Ovary (tissue), 9 donors: ENCODE data around the gene PARP9. TPM values are rescaled to one million over a fixed set of nuclear protein-coding genes. Genes with fewer than 3 reads are reported as not detected.
A peak's percentile ranks its signal among the peaks of the same experiment; 100 is the strongest.
"Not testable (repeated sequence)": the region's sequence is repeated elsewhere in the genome, so short reads cannot be mapped to it uniquely, and the experiment has no call there.

Experiments
- DNase-seq, 5 donors: peaks; one replicate each; pipeline ENCODE4 v3.0.0-alpha.2; 2019 to 2020
- H3K27ac ChIP-seq, 2 donors: fragments of 200-600 bp; one replicate each; pipeline versions ENCODE4 v1.5.1 to v1.8.0; 2019 to 2022
- H3K27me3 ChIP-seq: fragments of 200-600 bp; one replicate; pipeline ENCODE4 v1.8.0; 2022
- H3K36me3 ChIP-seq: fragments of 200-600 bp; sonication (generic); one replicate; pipeline ENCODE4 v1.5.1; 2019
- H3K4me1 ChIP-seq: one replicate; pipeline ENCODE4 v1.8.1; 2013; ENCODE audit warnings: mild to moderate bottlenecking, moderate library complexity; ENCODE audit not compliant: insufficient read depth
- H3K4me3 ChIP-seq: fragments of 200-600 bp; sonication (generic); one replicate; pipeline ENCODE4 v1.5.1; 2017
- H3K9me3 ChIP-seq, 2 donors: fragments of 200-600 bp in 1 of 2; sonication (generic) in 1 of 2; one replicate each; pipeline versions ENCODE4 v1.5.1 to v1.8.1; 2013 to 2019; ENCODE audit warnings: mild to moderate bottlenecking in 1 of 2, moderate library complexity in 1 of 2
- EP300 ChIP-seq: sonication (generic); formaldehyde crosslinking; IDR thresholded peaks from one replicate; pipeline ENCODE4 v1.6.1; 2017; ENCODE audit warnings: antibody characterized with exemption
- POLR2A ChIP-seq: fragments of 450-650 bp; IDR thresholded peaks from one replicate; pipeline ENCODE4 v1.6.1; 2017; ENCODE audit warnings: antibody characterized with exemption, mild to moderate bottlenecking, moderate library complexity
- WGBS, 3 donors: extraction: QIAGEN DNeasy Blood & Tissue Kit in 1 of 3; methylation state at CpG; one replicate each; pipeline versions ENCODE4 v1.1.5 to v1.1.7; 2013 to 2017; 5-methylcytosine and 5-hydroxymethylcytosine counted together
- intact Hi-C, 4 donors: fragments of 100-400 bp; cut with DNase I; formaldehyde crosslinking; loops; one replicate each; pipeline versions ENCODE4 v1.11.0 to v1.15.1; 2022 to 2023
- polyA plus RNA-seq, 2 donors: library from polyadenylated mRNA; stranded (reverse); fragments of 200-250 nt in 1 of 2; fragments of 350-450 nt in 1 of 2; fragmentation: Illumina TruSeq in 1 of 2; extraction: RNeasy Lipid Tissue Mini Kit (QIAGEN cat#74804) in 1 of 2; gene quantifications; one replicate each; pipeline ENCODE4 v1.2.3, GENCODE V29; 2013 to 2014
- total RNA-seq, 7 donors: library from RNA; depleted of rRNA in 2 of 7; stranded (reverse); fragments of >200 nt in 2 of 7; fragmentation: NEBNext Ultra II Directional in 3 of 7; extraction: Animal tissue kit (Norgen Biotek cat#: 25700) in 3 of 7; gene quantifications; one replicate each; pipeline versions ENCODE4 v1.1.0 to v1.2.4, GENCODE V29; 2016 to 2023
- TF ChIP-seq, protein P1 (sequence below), 3 donors: fragments of 450-650 bp in 2 of 3; fragments of 200-600 bp in 1 of 3; IDR thresholded peaks; one replicate each; pipeline versions ENCODE4 v1.5.1 to v1.8.0; 2016 to 2022; ENCODE audit warnings: antibody characterized with exemption in 3 of 3, mild to moderate bottlenecking in 1 of 3
- donor health status: DM: no; HTN: no; CAD: no; lungs with moderate emphysema.
- donor health status: DM: no; HTN: no; CAD: no.
- donor health status: Bipolar disorder and iron deficiency.
- donor health status: DM: yes; HTN: yes; CAD: no.
- donor health status: DM: no; HTN: no; CAD: no.
- donor health status: DM: yes; HTN: yes; CAD: no.

PARP9 gene
- total and polyA plus RNA-seq, 9 donors = 14.4 to 46.2 (median 23.0) TPM

DNA sequence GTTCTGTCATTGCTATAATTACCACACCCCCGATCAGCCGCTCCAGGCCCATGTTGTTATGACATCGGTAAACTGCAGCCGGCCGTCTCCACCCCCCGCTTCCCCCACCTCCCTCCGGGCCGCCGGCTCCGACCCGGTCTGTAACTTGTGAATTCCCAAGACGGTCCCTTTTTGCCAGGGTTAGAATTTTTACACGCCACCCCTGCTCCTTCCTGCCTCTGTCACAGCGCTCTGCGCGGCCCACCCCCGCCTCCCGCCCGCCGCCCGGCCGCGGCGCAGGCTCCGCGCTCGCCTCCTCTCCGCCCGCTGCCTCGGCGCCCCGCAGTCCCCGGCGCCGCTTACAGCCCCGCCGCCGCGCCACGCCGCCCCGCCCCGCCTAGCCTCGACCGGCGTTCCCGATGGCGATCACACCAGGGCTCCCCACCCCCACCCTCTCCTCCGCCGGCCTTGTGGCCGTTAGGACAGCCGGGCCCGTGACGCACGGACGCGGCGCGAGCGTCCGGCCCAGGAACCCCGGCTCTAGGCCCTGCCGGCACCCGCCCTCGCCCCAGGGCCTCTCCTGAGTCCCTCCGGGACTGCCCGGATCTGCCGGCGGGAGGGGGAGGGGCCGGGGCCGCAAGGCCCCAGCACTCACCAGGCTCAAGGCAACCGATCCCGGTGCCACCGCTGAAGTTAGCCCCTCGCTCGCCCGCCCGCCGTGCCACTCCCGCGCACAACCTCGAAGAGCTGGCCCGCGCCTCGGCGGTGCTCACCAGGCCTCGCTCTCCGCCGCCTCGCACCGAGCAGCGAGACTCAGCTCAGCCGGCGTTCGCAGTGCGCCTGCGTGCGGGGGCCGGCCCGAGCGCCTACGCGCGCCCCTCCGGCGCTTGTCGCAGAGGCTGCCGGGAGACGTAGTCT lies 49.7 kb downstream of the PARP9 start, which contains the start of gene KPNA1:
Gene KPNA1 (minus strand): TSS at position 817 of the 897 bp plus-strand sequence. CDS start 18,374 bp downstream, outside the sequence.
- intact Hi-C loops = no loop called here
- Histone ChIP-seq H3K27me3 (no peaks in the 10 kb centered on the region), H3K4me1 (peaks cover 5% of the 10 kb centered on the region), H3K36me3 (no peaks in the 10 kb centered on the region), H3K9me3 (no peaks in the 10 kb centered on the region), H3K4me3 (peak within 1 kb of the TSS; percentile 64), H3K27ac (peak within 1 kb of the TSS; percentile 85 to 96)
- 0 to 1% (median 0%) methylated on average over 85 to 109 of the region's 109 CpGs for WGBS, 3 donors
- TF ChIP-seq POLR2A (peak; percentile 95), EP300 (no peak)
- peak; percentile 81 to 90 (median 87) for DNase-seq

DNA sequence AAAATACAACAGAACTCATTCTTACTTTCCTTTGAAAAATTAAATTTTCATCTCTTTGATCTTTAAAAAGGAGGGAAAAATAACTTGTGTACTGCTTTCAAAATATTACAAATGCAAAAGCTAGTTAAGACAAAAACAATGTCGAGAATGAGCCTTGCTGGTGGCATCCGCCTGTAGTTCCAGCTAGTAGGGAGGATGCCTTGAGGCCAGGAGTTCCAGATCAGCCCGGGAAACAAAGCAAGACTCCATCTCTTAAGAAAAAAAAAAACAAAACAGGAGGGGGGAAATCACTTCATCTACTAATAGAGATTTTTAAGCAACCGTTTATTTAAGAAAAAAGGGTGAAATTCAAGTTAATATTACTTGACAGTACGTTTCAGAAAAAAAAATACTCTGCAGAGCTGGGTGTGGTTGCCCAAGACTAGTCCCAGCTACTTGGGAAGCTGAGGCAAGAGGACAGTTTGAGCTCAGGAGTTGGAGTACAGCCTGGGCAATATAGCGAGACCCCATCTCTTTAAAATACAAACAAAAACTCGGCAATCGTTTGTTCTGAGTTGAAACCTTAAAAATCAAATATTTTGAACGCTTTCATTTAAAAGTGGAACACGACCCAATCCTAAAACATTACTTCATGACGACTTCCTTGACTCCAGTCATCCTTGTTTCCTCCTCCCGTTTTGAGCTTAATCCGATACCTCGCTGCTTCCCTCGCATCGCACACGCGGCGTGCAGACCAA lies 50.5 kb downstream of the PARP9 start:
- Histone ChIP-seq H3K27ac (peak overlapping the region; percentile 85 to 96), H3K36me3 (no peaks in the 10 kb centered on the region), H3K4me1 (peaks cover 5% of the 10 kb centered on the region), H3K27me3 (no peaks in the 10 kb centered on the region), H3K4me3 (peak overlapping the region; percentile 64), H3K9me3 (no peaks in the 10 kb centered on the region)
- WGBS, 3 donors = 8 to 9% (median 8%) methylated on average over 19 of the region's 19 CpGs
- no peak for DNase-seq
- no peak for TF ChIP-seq EP300
- no peak for TF ChIP-seq POLR2A
- TF ChIP-seq, protein P1, sequence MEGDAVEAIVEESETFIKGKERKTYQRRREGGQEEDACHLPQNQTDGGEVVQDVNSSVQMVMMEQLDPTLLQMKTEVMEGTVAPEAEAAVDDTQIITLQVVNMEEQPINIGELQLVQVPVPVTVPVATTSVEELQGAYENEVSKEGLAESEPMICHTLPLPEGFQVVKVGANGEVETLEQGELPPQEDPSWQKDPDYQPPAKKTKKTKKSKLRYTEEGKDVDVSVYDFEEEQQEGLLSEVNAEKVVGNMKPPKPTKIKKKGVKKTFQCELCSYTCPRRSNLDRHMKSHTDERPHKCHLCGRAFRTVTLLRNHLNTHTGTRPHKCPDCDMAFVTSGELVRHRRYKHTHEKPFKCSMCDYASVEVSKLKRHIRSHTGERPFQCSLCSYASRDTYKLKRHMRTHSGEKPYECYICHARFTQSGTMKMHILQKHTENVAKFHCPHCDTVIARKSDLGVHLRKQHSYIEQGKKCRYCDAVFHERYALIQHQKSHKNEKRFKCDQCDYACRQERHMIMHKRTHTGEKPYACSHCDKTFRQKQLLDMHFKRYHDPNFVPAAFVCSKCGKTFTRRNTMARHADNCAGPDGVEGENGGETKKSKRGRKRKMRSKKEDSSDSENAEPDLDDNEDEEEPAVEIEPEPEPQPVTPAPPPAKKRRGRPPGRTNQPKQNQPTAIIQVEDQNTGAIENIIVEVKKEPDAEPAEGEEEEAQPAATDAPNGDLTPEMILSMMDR (IDR thresholded peaks at IDR 0.05) = no peak
- intact Hi-C loops = no loop called here

DNA sequence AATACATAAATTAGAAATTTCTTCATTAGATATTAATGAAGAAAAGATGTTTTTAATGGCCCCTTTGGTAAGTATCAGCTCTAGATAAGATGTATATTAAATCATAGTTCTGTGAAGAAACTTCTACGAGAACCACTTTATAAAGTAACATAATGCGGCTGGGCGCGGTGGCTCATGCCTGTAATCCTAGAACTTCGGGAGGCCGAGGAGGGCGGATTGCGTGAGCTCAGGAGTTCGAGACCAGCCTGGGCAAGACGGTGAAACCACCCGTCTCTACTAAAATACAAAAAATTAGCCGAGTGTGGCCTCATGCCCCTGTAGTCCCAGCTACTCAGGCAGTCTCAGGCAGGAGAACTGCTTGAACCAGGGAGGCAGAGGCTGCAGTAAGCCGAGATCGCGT lies 51.8 kb downstream of the PARP9 start:
- Histone ChIP-seq H3K27ac (no peak overlapping the region), H3K36me3 (no peaks in the 10 kb centered on the region), H3K4me1 (peaks cover 5% of the 10 kb centered on the region), H3K4me3 (no peak overlapping the region), H3K27me3 (no peaks in the 10 kb centered on the region), H3K9me3 (no peaks in the 10 kb centered on the region)
- no peak for DNase-seq
- intact Hi-C loops = no loop called here
- TF ChIP-seq EP300 = no peak
- no peak for TF ChIP-seq POLR2A
- TF ChIP-seq, protein P1 (IDR thresholded peaks at IDR 0.05) = no peak
- 88 to 92% (median 90%) methylated on average over 15 of the region's 15 CpGs for WGBS, 3 donors

DNA sequence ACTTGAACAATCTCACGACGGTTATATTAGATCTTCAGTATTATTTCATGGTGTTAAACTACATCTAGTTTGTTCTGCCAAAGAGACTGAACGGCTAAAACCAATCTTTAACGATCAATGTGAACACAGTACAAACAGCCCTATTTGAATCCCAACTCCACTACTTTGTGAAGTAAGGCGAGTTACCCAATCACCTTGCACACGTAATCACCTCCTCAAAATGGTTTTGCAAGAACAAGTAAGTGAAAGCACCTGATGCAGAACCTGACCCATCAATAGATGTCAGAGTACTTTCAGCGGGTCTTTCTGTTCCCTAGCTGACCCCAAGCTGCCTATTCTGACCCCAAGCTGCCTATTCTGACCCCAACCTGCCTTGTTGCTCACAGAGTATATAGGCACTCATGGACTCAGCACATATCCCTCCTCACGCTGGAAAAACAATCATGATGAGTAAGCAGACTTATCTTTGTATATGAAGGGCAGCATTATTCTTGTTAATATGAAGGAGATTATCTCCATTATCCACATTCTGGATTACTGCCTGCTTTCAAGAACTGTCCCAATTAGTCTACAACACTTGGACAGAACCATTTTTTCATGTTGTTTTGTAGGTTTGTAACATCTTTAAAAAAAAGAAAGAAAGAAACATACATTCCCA lies 53.1 kb downstream of the PARP9 start:
- H3K4me1 ChIP-seq = peaks cover 5% of the 10 kb centered on the region
- H3K27me3 ChIP-seq = no peaks in the 10 kb centered on the region
- H3K27ac ChIP-seq = no peak overlapping the region
- no peaks in the 10 kb centered on the region for H3K36me3 ChIP-seq
- intact Hi-C loops = no loop called here
- TF ChIP-seq POLR2A (no peak), EP300 (no peak)
- TF ChIP-seq, protein P1 (IDR thresholded peaks at IDR 0.05) = no peak
- DNase-seq = no peak
- no peak overlapping the region for H3K4me3 ChIP-seq
- 85 to 88% (median 87%) methylated on average over 8 of the region's 8 CpGs for WGBS, 3 donors
- H3K9me3 ChIP-seq = no peaks in the 10 kb centered on the region

DNA sequence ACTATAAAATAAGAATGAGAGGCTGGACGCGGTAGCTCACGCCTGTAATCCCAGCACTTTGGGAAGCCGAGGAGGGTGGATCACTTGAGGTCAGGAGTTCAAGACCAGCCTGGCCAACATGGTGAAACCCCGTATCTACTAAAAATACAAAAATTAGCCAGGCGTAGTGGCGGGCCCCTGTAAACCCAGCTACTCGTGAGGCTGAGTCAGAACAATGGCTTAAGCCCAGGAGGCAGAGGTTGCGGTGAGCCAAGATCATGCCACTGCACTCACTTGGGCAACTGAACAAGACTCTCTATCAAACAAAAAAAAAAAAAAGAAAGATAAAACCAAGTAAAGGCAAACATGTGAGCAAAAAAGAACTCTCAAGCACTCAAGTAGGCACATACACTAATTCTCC lies 55.2 kb downstream of the PARP9 start:
- H3K27ac ChIP-seq, DNase-seq: not testable (repeated sequence)
- 94 to 96% (median 95%) methylated on average over 9 of the region's 9 CpGs for WGBS, 3 donors

More for the DNA sequence above, 55.2 kb downstream of the PARP9 start:
- H3K4me3 ChIP-seq, H3K36me3 ChIP-seq, intact Hi-C loops, H3K4me1 ChIP-seq, H3K27me3 ChIP-seq, H3K9me3 ChIP-seq: not testable (repeated sequence)
